Measurements from ENCODE around the gene CELF2.

CELF2 gene

DNA sequence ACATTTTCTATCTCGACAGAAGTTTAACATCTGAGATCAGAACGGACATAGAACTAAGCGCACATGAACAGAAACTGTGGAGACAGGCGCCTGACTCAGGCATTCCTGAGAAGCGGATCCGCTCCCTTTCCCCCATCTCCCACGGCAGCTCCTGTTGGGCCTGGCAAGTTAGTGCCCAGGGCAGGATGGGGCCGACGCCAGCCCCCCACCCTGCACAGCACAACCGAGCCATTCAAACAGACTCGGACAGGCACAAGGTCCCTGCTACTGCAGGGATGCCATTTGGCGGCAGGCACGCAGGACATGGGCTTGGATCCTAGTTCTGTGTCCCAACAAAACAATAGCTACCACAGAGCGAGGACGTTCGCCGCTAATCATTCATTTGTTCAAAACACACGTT lies 322.0 kb downstream of the CELF2 start:
- Histone ChIP-seq H3F3A (ENCODE audit: insufficient read depth) (no peaks in the 10 kb centered on the region), H3K4me2 (ENCODE audit: low read depth, low read length, poor library complexity, severe bottlenecking) (no peak overlapping the region), H3K9me2 (replicated peaks; ENCODE audit: insufficient read depth, low read length) (no peaks in the 10 kb centered on the region), H3K9me3 (ENCODE audit: insufficient read depth, low read length) (no peaks in the 10 kb centered on the region), H3K27ac (ENCODE audit: low read depth, low read length) (no peak overlapping the region), H3K4me3 (ENCODE audit: insufficient read depth, low read length, poor library complexity, severe bottlenecking) (no peak overlapping the region), H2AFZ (ENCODE audit: low read depth, low read length, severe bottlenecking) (no peak overlapping the region), H3K79me2 (ENCODE audit: insufficient read depth, low read length) (no peaks in the 10 kb centered on the region), H3K9ac (ENCODE audit: low read length) (no peak overlapping the region), H4K20me1 (ENCODE audit: low read depth, low read length) (no peaks in the 10 kb centered on the region), H3K36me3 (ENCODE audit: low read length) (no peaks in the 10 kb centered on the region), H3K27me3 (ENCODE audit: low read length) (no peaks in the 10 kb centered on the region)
- TF ChIP-seq, protein P1, sequence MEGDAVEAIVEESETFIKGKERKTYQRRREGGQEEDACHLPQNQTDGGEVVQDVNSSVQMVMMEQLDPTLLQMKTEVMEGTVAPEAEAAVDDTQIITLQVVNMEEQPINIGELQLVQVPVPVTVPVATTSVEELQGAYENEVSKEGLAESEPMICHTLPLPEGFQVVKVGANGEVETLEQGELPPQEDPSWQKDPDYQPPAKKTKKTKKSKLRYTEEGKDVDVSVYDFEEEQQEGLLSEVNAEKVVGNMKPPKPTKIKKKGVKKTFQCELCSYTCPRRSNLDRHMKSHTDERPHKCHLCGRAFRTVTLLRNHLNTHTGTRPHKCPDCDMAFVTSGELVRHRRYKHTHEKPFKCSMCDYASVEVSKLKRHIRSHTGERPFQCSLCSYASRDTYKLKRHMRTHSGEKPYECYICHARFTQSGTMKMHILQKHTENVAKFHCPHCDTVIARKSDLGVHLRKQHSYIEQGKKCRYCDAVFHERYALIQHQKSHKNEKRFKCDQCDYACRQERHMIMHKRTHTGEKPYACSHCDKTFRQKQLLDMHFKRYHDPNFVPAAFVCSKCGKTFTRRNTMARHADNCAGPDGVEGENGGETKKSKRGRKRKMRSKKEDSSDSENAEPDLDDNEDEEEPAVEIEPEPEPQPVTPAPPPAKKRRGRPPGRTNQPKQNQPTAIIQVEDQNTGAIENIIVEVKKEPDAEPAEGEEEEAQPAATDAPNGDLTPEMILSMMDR (IDR thresholded peaks at IDR 0.05; ENCODE audit: insufficient read depth, low read length, poor library complexity, severe bottlenecking): no peak
- TF ChIP-seq EZH2phosphoT487 (conservative IDR thresholded peaks at IDR 0.05; ENCODE audit: low read length): no peak

DNA sequence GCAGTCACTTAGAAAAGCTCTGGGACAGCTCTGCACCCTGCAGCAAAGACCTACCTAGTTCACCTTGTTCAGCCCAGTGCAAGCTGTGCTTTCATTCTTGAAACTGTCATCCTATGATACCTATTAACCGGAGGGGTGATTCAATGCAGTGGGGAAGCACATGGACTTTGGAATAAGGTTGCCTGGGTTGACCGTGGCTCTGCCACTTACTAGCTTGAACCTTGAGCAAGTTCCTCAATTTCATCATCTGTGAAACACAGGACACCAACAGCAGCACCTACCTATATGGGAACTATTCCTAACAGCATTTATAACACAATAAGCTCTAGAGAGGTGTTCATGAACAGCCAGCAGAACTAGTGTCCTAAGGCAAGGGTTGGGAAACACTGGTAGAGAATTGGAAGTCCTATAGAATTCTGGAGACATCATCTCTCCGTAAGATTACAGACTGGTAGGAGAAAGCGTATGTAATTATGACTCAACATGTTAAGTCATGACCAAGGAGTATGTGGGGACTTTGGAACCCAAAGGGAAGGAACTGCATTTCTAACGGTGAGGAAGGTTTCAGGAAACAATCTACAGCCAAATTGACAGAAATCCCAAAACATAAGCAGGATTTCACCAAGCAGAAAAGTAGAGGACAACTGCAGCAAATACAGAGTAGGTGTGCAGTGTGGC lies 323.8 kb downstream of the CELF2 start:
- H2AFZ ChIP-seq (ENCODE audit: low read depth, low read length, severe bottlenecking): no peak overlapping the region
- H3K9me2 ChIP-seq (replicated peaks; ENCODE audit: insufficient read depth, low read length): no peaks in the 10 kb centered on the region
- H3K36me3 ChIP-seq (ENCODE audit: low read length): no peaks in the 10 kb centered on the region
- H3K27me3 ChIP-seq (ENCODE audit: low read length): no peaks in the 10 kb centered on the region
- no peak overlapping the region for H3K4me2 ChIP-seq (ENCODE audit: low read depth, low read length, poor library complexity, severe bottlenecking)
- no peak for TF ChIP-seq EZH2phosphoT487 (conservative IDR thresholded peaks at IDR 0.05; ENCODE audit: low read length)
- TF ChIP-seq, protein P1 (IDR thresholded peaks at IDR 0.05; ENCODE audit: insufficient read depth, low read length, poor library complexity, severe bottlenecking): no peak
- no peaks in the 10 kb centered on the region for H3K79me2 ChIP-seq (ENCODE audit: insufficient read depth, low read length)
- no peak overlapping the region for H3K4me3 ChIP-seq (ENCODE audit: insufficient read depth, low read length, poor library complexity, severe bottlenecking)
- no peak overlapping the region for H3K9ac ChIP-seq (ENCODE audit: low read length)
- H3K27ac ChIP-seq (ENCODE audit: low read depth, low read length): no peak overlapping the region
- H4K20me1 ChIP-seq (ENCODE audit: low read depth, low read length): no peaks in the 10 kb centered on the region
- H3F3A ChIP-seq (ENCODE audit: insufficient read depth): no peaks in the 10 kb centered on the region
- H3K9me3 ChIP-seq (ENCODE audit: insufficient read depth, low read length): no peaks in the 10 kb centered on the region

- Histone ChIP-seq H3K27ac (ENCODE audit: low read depth, low read length) (no peak overlapping the region), H3K4me3 (ENCODE audit: insufficient read depth, low read length, poor library complexity, severe bottlenecking) (no peak overlapping the region)
- TF ChIP-seq, protein P1 (IDR thresholded peaks at IDR 0.05; ENCODE audit: insufficient read depth, low read length, poor library complexity, severe bottlenecking): no peak
- no peak for TF ChIP-seq EZH2phosphoT487 (conservative IDR thresholded peaks at IDR 0.05; ENCODE audit: low read length)
These were observed 326.4 kb downstream of the CELF2 start for GRCh38 chr10:11344081-11344480.

More at GRCh38 chr10:11344081-11344480, 326.4 kb downstream of the CELF2 start:
- no peaks in the 10 kb centered on the region for H3F3A ChIP-seq (ENCODE audit: insufficient read depth)
- no peak overlapping the region for H3K9ac ChIP-seq (ENCODE audit: low read length)
- no peak overlapping the region for H3K4me2 ChIP-seq (ENCODE audit: low read depth, low read length, poor library complexity, severe bottlenecking)
- H3K9me3 ChIP-seq (ENCODE audit: insufficient read depth, low read length): no peaks in the 10 kb centered on the region
- no peaks in the 10 kb centered on the region for H4K20me1 ChIP-seq (ENCODE audit: low read depth, low read length)
- no peaks in the 10 kb centered on the region for H3K27me3 ChIP-seq (ENCODE audit: low read length)
- no peak overlapping the region for H2AFZ ChIP-seq (ENCODE audit: low read depth, low read length, severe bottlenecking)
- no peaks in the 10 kb centered on the region for H3K36me3 ChIP-seq (ENCODE audit: low read length)
- H3K79me2 ChIP-seq (ENCODE audit: insufficient read depth, low read length): no peaks in the 10 kb centered on the region
- no peaks in the 10 kb centered on the region for H3K9me2 ChIP-seq (replicated peaks; ENCODE audit: insufficient read depth, low read length)

Data from SU-DHL-6 (cell line).